Liver (tissue), 9 donors: ENCODE results near the gene ATG4B. TPM values are rescaled to one million over a fixed set of nuclear protein-coding genes. Genes with fewer than 3 reads are reported as not detected.

ENCODE experiments used
- DNase-seq: peaks from one replicate; pipeline ENCODE4 v3.0.0-alpha.2; 2017; ENCODE audit warnings: low spot score
- H3K27ac ChIP-seq, 2 donors: one replicate each; pipeline ENCODE4 v1.7.0; 2013; ENCODE audit warnings: inconsistent platforms in 2 of 2, low read length in 2 of 2, control low read depth in 1 of 2, low read depth in 1 of 2, mild to moderate bottlenecking in 1 of 2
- H3K27me3 ChIP-seq, 4 donors: one replicate each; pipeline versions ENCODE4 v1.6.1 to v1.7.0; 2013; ENCODE audit warnings: low read length in 3 of 4, inconsistent platforms in 1 of 4, mild to moderate bottlenecking in 1 of 4, moderate library complexity in 1 of 4; ENCODE audit not compliant: control insufficient read depth in 4 of 4, insufficient read depth in 4 of 4
- H3K36me3 ChIP-seq, 4 donors: one replicate each; pipeline versions ENCODE4 v1.6.1 to v1.7.0; 2013; ENCODE audit warnings: low read length in 3 of 4, mild to moderate bottlenecking in 3 of 4, low read depth in 1 of 4, moderate library complexity in 1 of 4; ENCODE audit not compliant: control insufficient read depth in 4 of 4, insufficient read depth in 3 of 4
- H3K4me1 ChIP-seq, 4 donors: one replicate each; pipeline versions ENCODE4 v1.6.1 to v1.7.0; 2013; ENCODE audit warnings: low read length in 3 of 4, mild to moderate bottlenecking in 3 of 4, moderate library complexity in 1 of 4; ENCODE audit not compliant: control insufficient read depth in 4 of 4, insufficient read depth in 4 of 4
- H3K4me3 ChIP-seq, 3 donors: one replicate each; pipeline versions ENCODE4 v1.6.1 to v1.7.0; 2013; ENCODE audit warnings: low read length in 3 of 3, control low read depth in 1 of 3, low read depth in 1 of 3, mild to moderate bottlenecking in 1 of 3
- H3K9ac ChIP-seq, 2 donors: one replicate each; pipeline ENCODE4 v1.7.0; 2013; ENCODE audit warnings: low read length in 2 of 2, mild to moderate bottlenecking in 2 of 2, moderate library complexity in 2 of 2, control low read depth in 1 of 2, low read depth in 1 of 2
- H3K9me3 ChIP-seq, 4 donors: one replicate each; pipeline versions ENCODE4 v1.6.1 to v1.7.0; 2013; ENCODE audit warnings: low read length in 3 of 4; ENCODE audit not compliant: control insufficient read depth in 4 of 4
- CTCF ChIP-seq: fragments of 150-350 bp; IDR thresholded peaks from 2 replicates; pipeline ENCODE4 v1.5.1; 2017; ENCODE audit warnings: improper control_type of control experiment, low read depth, low read length; ENCODE audit not compliant: missing input control
- EGR1 ChIP-seq, 2 donors: IDR thresholded peaks; 2 replicates each; pipeline ENCODE4 v1.6.1; 2016 to 2018; ENCODE audit warnings: antibody characterized with exemption in 2 of 2, low read depth in 2 of 2
- FOXA1 ChIP-seq: IDR thresholded peaks from 2 replicates; pipeline ENCODE4 v1.6.1; 2016; ENCODE audit warnings: antibody characterized with exemption
- GABPA ChIP-seq, 2 donors: IDR thresholded peaks in 1 of 2; conservative IDR thresholded peaks in 1 of 2; 2 replicates each; pipeline ENCODE4 v1.6.1; 2016; ENCODE audit warnings: antibody characterized with exemption in 2 of 2, mild to moderate bottlenecking in 1 of 2, moderate library complexity in 1 of 2
- HNF4A ChIP-seq, 2 donors: conservative IDR thresholded peaks; 2 replicates each; pipeline ENCODE4 v1.6.1; 2016; ENCODE audit warnings: antibody characterized with exemption in 2 of 2, mild to moderate bottlenecking in 2 of 2
- MAX ChIP-seq: IDR thresholded peaks from 2 replicates; pipeline ENCODE4 v1.6.1; 2016; ENCODE audit warnings: antibody characterized with exemption
- NR2F2 ChIP-seq: IDR thresholded peaks from 2 replicates; pipeline ENCODE4 v1.6.1; 2016; ENCODE audit warnings: antibody characterized with exemption
- RAD21 ChIP-seq, 2 donors: IDR thresholded peaks; 2 replicates each; pipeline ENCODE4 v1.6.1; 2016; ENCODE audit warnings: antibody characterized with exemption in 2 of 2, mild to moderate bottlenecking in 2 of 2
- RXRA ChIP-seq, 2 donors: IDR thresholded peaks; 2 replicates each; pipeline ENCODE4 v1.6.1; 2017 to 2018; ENCODE audit warnings: antibody characterized with exemption in 2 of 2, mild to moderate bottlenecking in 1 of 2
- SP1 ChIP-seq: IDR thresholded peaks from 2 replicates; pipeline ENCODE4 v1.6.1; 2018; ENCODE audit warnings: antibody characterized with exemption, mild to moderate bottlenecking
- TAF1 ChIP-seq: conservative IDR thresholded peaks from 2 replicates; pipeline ENCODE4 v1.6.1; 2016; ENCODE audit warnings: antibody characterized with exemption, mild to moderate bottlenecking
- ZBTB33 ChIP-seq: IDR thresholded peaks from 2 replicates; pipeline ENCODE4 v1.6.1; 2016; ENCODE audit warnings: antibody characterized with exemption
- WGBS: extraction: QIAGEN DNeasy Blood & Tissue Kit; methylation state at CpG from one replicate; pipeline ENCODE4 v1.1.7; 2013; 5-methylcytosine and 5-hydroxymethylcytosine counted together
- polyA plus RNA-seq, 2 donors: library from polyadenylated mRNA; stranded (reverse) in 1 of 2; unstranded in 1 of 2; fragments of 200-250 nt in 1 of 2; fragments of >200 nt in 1 of 2; fragmentation: Nextera tagmentation in 1 of 2; extraction: Ambion mirVana in 1 of 2; gene quantifications; one replicate each; pipeline versions ENCODE4 v1.2.1 to v1.2.3, GENCODE V29; 2013 to 2015
- total RNA-seq, 2 donors: library from RNA; depleted of rRNA; stranded (reverse); fragments of >200 nt; gene quantifications; one replicate each; pipeline ENCODE4 v1.2.3, GENCODE V29; 2014
- TF ChIP-seq, protein P1 (sequence below): IDR thresholded peaks from 2 replicates; pipeline ENCODE4 v1.6.1; 2016; ENCODE audit warnings: antibody characterized with exemption
- donor health status: healthy.
- donor health status: healthy.
- donor health status: healthy.
- donor health status: healthy.
- donor health status: healthy.

Gene ATG4B
- total and polyA plus RNA-seq, 4 donors: 31.0 to 50.3 (median 37.7) TPM

DNA sequence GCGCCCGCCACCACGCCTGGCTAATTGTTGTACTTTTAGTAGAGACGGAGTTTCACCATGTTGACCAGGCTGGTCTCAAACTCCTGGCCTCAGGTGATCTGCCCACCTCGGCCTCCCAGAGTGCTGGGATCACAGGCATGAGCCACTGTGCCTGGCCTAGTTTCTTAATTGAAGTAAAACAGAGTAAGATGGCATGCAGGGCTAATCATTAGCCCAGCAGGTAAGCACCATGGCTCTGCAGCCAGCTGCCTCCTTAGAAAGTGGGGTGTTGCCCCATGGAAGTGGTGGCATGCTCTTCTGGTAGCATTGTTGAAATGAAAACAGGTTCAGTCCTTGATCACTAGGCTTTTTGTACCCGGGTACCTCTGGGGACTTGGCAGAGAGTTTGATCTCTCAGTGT, 12.4 kb downstream of the ATG4B start:
- H3K27me3 ChIP-seq: no peaks in the 10 kb centered on the region

GRCh38 chr2:241652142-241652541, 14.6 kb downstream of the ATG4B start:
- DNase-seq: no peak
- Histone ChIP-seq H3K9ac (no peak overlapping the region), H3K36me3 (peaks cover 8 to 48% (median 26%) of the 10 kb centered on the region in 4 donors), H3K4me1 (peaks cover 0 to 6% (median 3%) of the 10 kb centered on the region in 4 donors), H3K27ac (no peak overlapping the region), H3K27me3 (no peaks in the 10 kb centered on the region), H3K9me3 (no peaks in the 10 kb centered on the region), H3K4me3 (no peak overlapping the region)
- TF ChIP-seq EGR1 (IDR thresholded peaks at IDR 0.05; ENCODE audit: low read depth in 2 of 2) (no peak), MAX (no peak), ZBTB33 (no peak), TAF1 (no peak), GABPA (IDR thresholded peaks at IDR 0.05 in 1 of 2, conservative IDR thresholded peaks at IDR 0.05 in 1 of 2) (no peak), RAD21 (IDR thresholded peaks at IDR 0.05) (no peak), RXRA (IDR thresholded peaks at IDR 0.05) (no peak)
- TF ChIP-seq, protein P1, sequence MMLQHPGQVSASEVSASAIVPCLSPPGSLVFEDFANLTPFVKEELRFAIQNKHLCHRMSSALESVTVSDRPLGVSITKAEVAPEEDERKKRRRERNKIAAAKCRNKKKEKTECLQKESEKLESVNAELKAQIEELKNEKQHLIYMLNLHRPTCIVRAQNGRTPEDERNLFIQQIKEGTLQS: no peak
- 97% methylated on average over 9 of the region's 9 CpGs for WGBS

More for the DNA sequence above, 12.4 kb downstream of the ATG4B start:
- WGBS: 91% methylated on average over 6 of the region's 6 CpGs
- no peak overlapping the region for H3K27ac ChIP-seq
- TF ChIP-seq NR2F2 (no peak), GABPA (IDR thresholded peaks at IDR 0.05 in 1 of 2, conservative IDR thresholded peaks at IDR 0.05 in 1 of 2) (no peak), HNF4A (conservative IDR thresholded peaks at IDR 0.05) (no peak), RAD21 (IDR thresholded peaks at IDR 0.05) (no peak), SP1 (no peak), ZBTB33 (no peak), FOXA1 (no peak), CTCF (no peak)
- H3K4me3 ChIP-seq: no peak overlapping the region
- H3K36me3 ChIP-seq: peaks cover 5 to 33% (median 18%) of the 10 kb centered on the region in 4 donors
- H3K9me3 ChIP-seq: no peaks in the 10 kb centered on the region
- H3K9ac ChIP-seq: no peak overlapping the region
- DNase-seq: no peak
- H3K4me1 ChIP-seq: peaks cover 0 to 6% (median 3%) of the 10 kb centered on the region in 4 donors
